ENCODE data around the gene SLC32A1. TPM values are rescaled to one million over a fixed set of nuclear protein-coding genes. Genes with fewer than 3 reads are reported as not detected.

Gene SLC32A1
- total and polyA plus RNA-seq, 2 experiments from 2014 or later = not detected

GRCh38 chr20:38735172-38735571 is 10.9 kb downstream of the SLC32A1 start:
- Histone ChIP-seq H3K4me3 (no peak overlapping the region), H3K27ac (no peak overlapping the region), H3K27me3 (peaks cover 66% of the 10 kb centered on the region), H3K4me1 (ENCODE audit: low read depth) (no peaks in the 10 kb centered on the region), H3K36me3 (no peaks in the 10 kb centered on the region), H3K9me3 (ENCODE audit: low read depth) (no peaks in the 10 kb centered on the region)
- DNase-seq (ENCODE audit: low read depth in 1 of 2, low spot score in 1 of 2) = no peak
- no peak for TF ChIP-seq CTCF (IDR thresholded peaks at IDR 0.05; ENCODE audit: low read depth, low read length)

- H3K4me3 ChIP-seq = no peak overlapping the region
- H3K27ac ChIP-seq = no peak overlapping the region
- no peak for TF ChIP-seq CTCF (IDR thresholded peaks at IDR 0.05; ENCODE audit: low read depth, low read length)
- no peak for DNase-seq (ENCODE audit: low read depth in 1 of 2, low spot score in 1 of 2)
- no peaks in the 10 kb centered on the region for H3K4me1 ChIP-seq (ENCODE audit: low read depth)
- no peaks in the 10 kb centered on the region for H3K9me3 ChIP-seq (ENCODE audit: low read depth)
- H3K36me3 ChIP-seq = no peaks in the 10 kb centered on the region
- H3K27me3 ChIP-seq = peaks cover 66% of the 10 kb centered on the region
Measured at GRCh38 chr20:38737887-38738286, 13.6 kb downstream of the SLC32A1 start.

GRCh38 chr20:38745757-38746156 is 21.5 kb downstream of the SLC32A1 start:
- H3K27me3 ChIP-seq = peaks cover 24% of the 10 kb centered on the region

GRCh38 chr20:38747495-38748096 is 23.3 kb downstream of the SLC32A1 start:
- Histone ChIP-seq H3K9me3 (ENCODE audit: low read depth) (no peaks in the 10 kb centered on the region), H3K27me3 (peaks cover 6% of the 10 kb centered on the region), H3K36me3 (peaks cover 7% of the 10 kb centered on the region), H3K4me1 (ENCODE audit: low read depth) (no peaks in the 10 kb centered on the region), H3K4me3 (peak overlapping the region; percentile 66), H3K27ac (no peak overlapping the region)
- DNase-seq (ENCODE audit: low read depth in 1 of 2, low spot score in 1 of 2) = no peak
- TF ChIP-seq CTCF (IDR thresholded peaks at IDR 0.05; ENCODE audit: low read depth, low read length) = no peak

More at GRCh38 chr20:38745757-38746156, 21.5 kb downstream of the SLC32A1 start:
- H3K36me3 ChIP-seq = no peaks in the 10 kb centered on the region
- no peak overlapping the region for H3K27ac ChIP-seq
- no peak overlapping the region for H3K4me3 ChIP-seq
- no peaks in the 10 kb centered on the region for H3K4me1 ChIP-seq (ENCODE audit: low read depth)
- H3K9me3 ChIP-seq (ENCODE audit: low read depth) = no peaks in the 10 kb centered on the region
- TF ChIP-seq CTCF (IDR thresholded peaks at IDR 0.05; ENCODE audit: low read depth, low read length) = no peak
- DNase-seq (ENCODE audit: low read depth in 1 of 2, low spot score in 1 of 2) = no peak

GRCh38 chr20:38748097-38748860 is 24.0 kb downstream of the SLC32A1 start, which contains the start of gene ACTR5:
Gene ACTR5 (plus strand): TSS chr20:38748460. CDS start chr20:38748479, 19 bp downstream.
- DNase-seq (ENCODE audit: low read depth in 1 of 2, low spot score in 1 of 2) = peak; percentile 91 to 96
- H3K27ac ChIP-seq = peak within 1 kb of the TSS; percentile 79
- TF ChIP-seq CTCF (IDR thresholded peaks at IDR 0.05; ENCODE audit: low read depth, low read length) = no peak

More at GRCh38 chr20:38748097-38748860, 24.0 kb downstream of the SLC32A1 start, which contains the start of gene ACTR5:
- H3K27me3 ChIP-seq = peaks cover 3% of the 10 kb centered on the region
- no peaks in the 10 kb centered on the region for H3K4me1 ChIP-seq (ENCODE audit: low read depth)
- peak within 1 kb of the TSS; percentile 66 for H3K4me3 ChIP-seq
- H3K36me3 ChIP-seq = peaks cover 9% of the 10 kb centered on the region
- H3K9me3 ChIP-seq (ENCODE audit: low read depth) = no peaks in the 10 kb centered on the region

Measured in cardiac muscle cell (in vitro differentiated cells and primary cell).